ENCODE measurements around the gene HEPHL1.

DNA sequence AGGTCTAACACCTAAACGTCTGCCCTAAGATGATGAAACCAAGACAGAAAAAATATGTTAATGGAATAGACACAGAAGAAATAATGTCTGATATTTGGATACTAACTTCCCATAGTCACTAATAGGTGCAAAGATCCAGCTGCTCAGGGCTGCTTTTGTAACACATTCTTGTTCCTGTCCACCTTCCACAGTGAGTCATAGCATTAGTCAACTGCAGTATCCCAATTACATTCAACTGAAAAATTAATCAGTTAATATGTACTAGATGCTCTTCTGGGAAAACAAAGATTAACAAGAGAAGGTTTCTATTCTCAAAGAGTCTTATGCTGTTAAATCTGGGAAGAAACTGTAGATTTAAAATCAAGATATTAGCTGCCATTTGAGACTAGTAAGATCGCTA is 47.6 kb downstream of the HEPHL1 start:
- TF ChIP-seq POLR2A (IDR thresholded peaks at IDR 0.05; ENCODE audit: low read depth, low read length), result no peak
- no peak for TF ChIP-seq POLR2AphosphoS5 (IDR thresholded peaks at IDR 0.05; ENCODE audit: low read depth, low read length)
- TF ChIP-seq TAF1 (IDR thresholded peaks at IDR 0.05; ENCODE audit: low read depth, low read length), result no peak
- no peak for TF ChIP-seq SPI1 (IDR thresholded peaks at IDR 0.05; ENCODE audit: low read depth, low read length)
- TF ChIP-seq POU2F2 (IDR thresholded peaks at IDR 0.05; ENCODE audit: low read depth, low read length), result no peak
